H1 (cell line): ENCODE data around the gene DUSP3. TPM values are rescaled to one million over a fixed set of nuclear protein-coding genes. Genes with fewer than 3 reads are reported as not detected.

Experiments used
- CTCF ChIA-PET: fragments of 300-600 bp; sonication (Branson Sonifier 250); formaldehyde crosslinking; loops from one replicate; lab custom pipeline; 2021; ENCODE audit not compliant: partially characterized antibody; lab: Charles Lee
- POLR2A ChIA-PET: fragments of 300-600 bp; sonication (Branson Sonifier 250); formaldehyde crosslinking; loops from one replicate; lab custom pipeline; 2021; ENCODE audit warnings: inconsistent platforms; ENCODE audit not compliant: partially characterized antibody; lab: Charles Lee
- DNase-seq, 2 experiments: peaks; one replicate each; pipeline versions ENCODE4 v3.0.0 to v3.0.0-alpha.2; 2010 to 2022; ENCODE audit warnings: low spot score in 2 of 2, low read depth in 1 of 2, mixed read lengths in 1 of 2
- FAIRE-seq: peaks from 2 replicates; lab custom pipeline; 2011; peaks lifted over from hg19 to GRCh38; lab: Jason Lieb, UNC
- H2AFZ ChIP-seq: 2 replicates; pipeline ENCODE4 v1.8.1; 2012; ENCODE audit warnings: low read length, inconsistent platforms
- H2AK5ac ChIP-seq: 2 replicates; pipeline ENCODE4 v1.6.1; 2013; ENCODE audit warnings: low read depth, low read length
- H2BK120ac ChIP-seq: replicated peaks from 2 replicates; pipeline ENCODE3; 2013; ENCODE audit warnings: low read depth, low read length, inconsistent platforms
- H2BK12ac ChIP-seq: 2 replicates; pipeline ENCODE4 v1.6.1; 2013; ENCODE audit warnings: low read depth, low read length
- H2BK15ac ChIP-seq: 2 replicates; pipeline ENCODE4 v1.6.1; 2013; ENCODE audit warnings: low read length
- H2BK20ac ChIP-seq: 2 replicates; pipeline ENCODE4 v1.6.1; 2013; ENCODE audit warnings: low read length
- H2BK5ac ChIP-seq: 2 replicates; pipeline ENCODE4 v1.6.1; 2013; ENCODE audit warnings: low read depth, low read length
- H3K14ac ChIP-seq: 2 replicates; pipeline ENCODE4 v1.6.1; 2013; ENCODE audit warnings: inconsistent platforms; ENCODE audit not compliant: insufficient read length
- H3K18ac ChIP-seq: 2 replicates; pipeline ENCODE4 v1.6.1; 2013; ENCODE audit warnings: low read length; ENCODE audit errors: extremely low read depth
- H3K23ac ChIP-seq: 2 replicates; pipeline ENCODE4 v1.6.1; 2013; ENCODE audit warnings: inconsistent platforms; ENCODE audit not compliant: insufficient read length
- H3K23me2 ChIP-seq: 2 replicates; pipeline ENCODE4 v1.6.1; 2013; ENCODE audit warnings: low read depth, low read length
- H3K27ac ChIP-seq: 2 replicates; pipeline ENCODE4 v1.6.1; 2011; ENCODE audit warnings: low read depth, low read length, inconsistent platforms
- H3K27me3 ChIP-seq, 4 experiments: replicated peaks in 1 of 4; 1 replicate in 1 of 4; 2 replicates in 3 of 4; pipeline versions ENCODE4 v1.6.1 to v1.8.1; 2011 to 2013; ENCODE audit warnings: low read length in 3 of 4, mild to moderate bottlenecking in 3 of 4, inconsistent platforms in 2 of 4, mixed read lengths in 2 of 4, moderate library complexity in 1 of 4; ENCODE audit not compliant: control insufficient read depth in 3 of 4, insufficient read depth in 3 of 4; ENCODE audit errors: extremely low read depth in 1 of 4
- H3K36me3 ChIP-seq, 4 experiments: 2 replicates each; pipeline versions ENCODE4 v1.6.1 to v1.8.1; 2011 to 2013; ENCODE audit warnings: mild to moderate bottlenecking in 4 of 4, low read length in 3 of 4, moderate library complexity in 2 of 4, control low read depth in 1 of 4, inconsistent platforms in 1 of 4; ENCODE audit not compliant: insufficient read depth in 4 of 4, control insufficient read depth in 2 of 4
- H3K4ac ChIP-seq: replicated peaks from 2 replicates; pipeline ENCODE3; 2013; ENCODE audit warnings: low read length, low read depth, mixed read lengths, inconsistent platforms; ENCODE audit not compliant: insufficient read length
- H3K4me1 ChIP-seq, 4 experiments: replicated peaks in 1 of 4; 1 replicate in 1 of 4; 2 replicates in 3 of 4; pipeline versions ENCODE4 v1.6.1 to v1.8.1; 2011 to 2013; ENCODE audit warnings: low read length in 3 of 4, inconsistent platforms in 2 of 4, mixed read lengths in 1 of 4; ENCODE audit not compliant: insufficient read depth in 4 of 4, control insufficient read depth in 3 of 4
- H3K4me2 ChIP-seq, 2 experiments: 2 replicates each; pipeline versions ENCODE4 v1.6.1 to v1.8.1; 2011 to 2013; ENCODE audit warnings: low read depth in 2 of 2, low read length in 2 of 2, control low read depth in 1 of 2, inconsistent platforms in 1 of 2, mild to moderate bottlenecking in 1 of 2; ENCODE audit not compliant: insufficient read depth in 1 of 2
- H3K4me3 ChIP-seq, 4 experiments: fragments of 200-600, 300-600 bp in 1 of 4; sonication (generic), shearing (Covaris generic), sonication (Bioruptor Twin) in 1 of 4; 2 replicates each; pipeline versions ENCODE4 v1.5.1 to v1.8.1; 2011 to 2016; ENCODE audit warnings: low read length in 4 of 4, low read depth in 3 of 4, control low read depth in 2 of 4, inconsistent platforms in 2 of 4, mild to moderate bottlenecking in 2 of 4, mixed read lengths in 1 of 4, moderate library complexity in 1 of 4; ENCODE audit not compliant: insufficient read depth in 2 of 4; ENCODE audit errors: extremely low read depth in 1 of 4
- H3K56ac ChIP-seq: replicated peaks from 2 replicates; pipeline ENCODE3; 2013; ENCODE audit warnings: low read depth, mild to moderate bottlenecking, mixed read lengths, low read length, inconsistent platforms; ENCODE audit not compliant: insufficient read length
- H3K79me1 ChIP-seq: 2 replicates; pipeline ENCODE4 v1.6.1; 2013; ENCODE audit warnings: low read depth, low read length, control low read depth
- H3K79me2 ChIP-seq, 2 experiments: 2 replicates each; pipeline versions ENCODE4 v1.6.1 to v1.8.1; 2012 to 2013; ENCODE audit warnings: low read length in 2 of 2, mild to moderate bottlenecking in 2 of 2, inconsistent platforms in 1 of 2; ENCODE audit not compliant: insufficient read depth in 2 of 2, control insufficient read depth in 1 of 2
- H3K9ac ChIP-seq, 4 experiments: replicated peaks in 1 of 4; 1 replicate in 1 of 4; 2 replicates in 3 of 4; pipeline versions ENCODE4 v1.6.1 to v1.8.1; 2011 to 2013; ENCODE audit warnings: low read depth in 3 of 4, low read length in 3 of 4, control low read depth in 2 of 4, mild to moderate bottlenecking in 2 of 4, moderate library complexity in 2 of 4, inconsistent platforms in 1 of 4; ENCODE audit errors: extremely low read depth in 1 of 4
- H3K9me3 ChIP-seq, 2 experiments: 2 replicates each; pipeline versions ENCODE4 v1.6.1 to v1.8.1; 2012 to 2013; ENCODE audit warnings: mild to moderate bottlenecking in 2 of 2, moderate library complexity in 2 of 2, control low read depth in 1 of 2, inconsistent platforms in 1 of 2, low read depth in 1 of 2, low read length in 1 of 2, mixed read lengths in 1 of 2; ENCODE audit not compliant: insufficient read depth in 2 of 2
- H4K20me1 ChIP-seq, 2 experiments: replicated peaks in 1 of 2; 2 replicates each; pipeline versions ENCODE3 to v1.8.1; 2011 to 2013; ENCODE audit warnings: inconsistent platforms in 2 of 2, low read length in 2 of 2, mild to moderate bottlenecking in 1 of 2; ENCODE audit not compliant: insufficient read depth in 2 of 2, control insufficient read depth in 1 of 2
- H4K5ac ChIP-seq: 2 replicates; pipeline ENCODE4 v1.6.1; 2013; ENCODE audit warnings: low read length, low read depth, mixed read lengths, inconsistent platforms; ENCODE audit not compliant: insufficient read length
- H4K8ac ChIP-seq: 2 replicates; pipeline ENCODE4 v1.8.0; 2013; ENCODE audit warnings: mild to moderate bottlenecking, moderate library complexity, low read length, inconsistent platforms; ENCODE audit not compliant: insufficient read depth; ENCODE audit errors: extremely low read depth
- H4K91ac ChIP-seq: replicated peaks from 2 replicates; pipeline ENCODE3; 2013; ENCODE audit warnings: low read length, mixed read lengths, inconsistent platforms; ENCODE audit not compliant: insufficient read length
- ATF3 ChIP-seq: IDR thresholded peaks from 2 replicates; pipeline ENCODE4 v1.6.1; 2011; ENCODE audit warnings: low read depth, mild to moderate bottlenecking, low read length; ENCODE audit not compliant: insufficient read depth
- CEBPB ChIP-seq: IDR thresholded peaks from 2 replicates; pipeline ENCODE4 v1.6.1; 2012; ENCODE audit warnings: low read depth, low read length
- CHD1 ChIP-seq: IDR thresholded peaks from 2 replicates; pipeline ENCODE4 v1.6.1; 2012; ENCODE audit warnings: low read depth, low read length, improper control_type of control experiment
- CHD2 ChIP-seq: IDR thresholded peaks from 2 replicates; pipeline ENCODE4 v1.6.1; 2012; ENCODE audit warnings: low read length, improper control_type of control experiment
- SP2 ChIP-seq: IDR thresholded peaks from 2 replicates; pipeline ENCODE4 v1.6.1; 2012; ENCODE audit warnings: mild to moderate bottlenecking, low read length, inconsistent platforms
- TEAD4 ChIP-seq: IDR thresholded peaks from 2 replicates; pipeline ENCODE4 v1.6.1; 2012; ENCODE audit warnings: low read depth, low read length, inconsistent platforms, mixed read lengths
- YY1 ChIP-seq: IDR thresholded peaks from 2 replicates; pipeline ENCODE4 v1.6.1; 2011; ENCODE audit warnings: low read depth, mild to moderate bottlenecking, low read length
- WGBS, 2 experiments: shearing (Covaris generic) in 1 of 2; methylation state at CpG; one replicate each; pipeline versions ENCODE4 v1.1.6 to v1.1.7; 2013 to 2015; ENCODE audit warnings: low lambda C conversion rate in 2 of 2, mixed read lengths in 2 of 2, inconsistent platforms in 1 of 2, low coverage in 1 of 2, missing lambda C conversion rate in 1 of 2; ENCODE audit not compliant: insufficient replicate concordance in 2 of 2, insufficient coverage in 1 of 2, insufficient read length in 1 of 2; ENCODE audit errors: extremely low coverage in 1 of 2, missing lambda C conversion rate in 1 of 2; 5-methylcytosine and 5-hydroxymethylcytosine counted together
- polyA plus RNA-seq, 7 experiments: library from polyadenylated mRNA; depleted of rRNA in 3 of 7; stranded (reverse) in 5 of 7; unstranded in 2 of 7; fragments of >200 nt in 5 of 7; fragments of 200-250 nt in 2 of 7; gene quantifications; 1 replicate in 5 of 7; 2 replicates in 1 of 7; 4 replicates in 1 of 7; pipeline versions ENCODE4 v1.2.1 to v1.2.3, GENCODE V29; 2011 to 2013; ENCODE audit warnings: missing spikeins in 2 of 7, mixed read lengths in 2 of 7
- total RNA-seq: library from RNA; stranded (reverse); fragmentation: NEBNext Ultra II Directional; extraction: Animal tissue kit (Norgen Biotek cat#: 25700); gene quantifications from 2 replicates; pipeline ENCODE4 v1.2.1, GENCODE V29; 2021
- TF ChIP-seq, protein P1 (sequence below): IDR thresholded peaks from 2 replicates; pipeline ENCODE4 v1.6.1; 2012; ENCODE audit warnings: inconsistent platforms

Gene DUSP3
- total and polyA plus RNA-seq, 2 of the 8 experiments (the other 6 are each of a cell fraction or from before 2014, with no cell fraction given) = 15.1 to 21.2 TPM

GRCh38 chr17:43803758-43804157 lies 25.0 kb upstream of the DUSP3 start:
- no peak overlapping the region for H2AFZ ChIP-seq
- H2AK5ac ChIP-seq = no peak overlapping the region
- H3K4me1 ChIP-seq = peaks cover 0 to 17% (median 7%) of the 10 kb centered on the region in 4 experiments; a peak in 5 of 7 replicates
- no peak overlapping the region for H3K27ac ChIP-seq
- peaks cover 0 to 2% (median 0%) of the 10 kb centered on the region in 4 experiments; a peak in 1 of 8 replicates for H3K36me3 ChIP-seq
- H4K91ac ChIP-seq = no peak overlapping the region
- no peak overlapping the region; the same call in 1 of the 2 replicates for H2BK15ac ChIP-seq
- peak overlapping the region; percentile 3 to 54 for H3K4me2 ChIP-seq
- H3K9me3 ChIP-seq = peaks cover 0 to 4% of the 10 kb centered on the region in 2 experiments; a peak in 1 of 4 replicates
- H3K18ac ChIP-seq = 0 out of 2 replicates have a peak overlapping the region, but pooled peaks have one; percentile 11
- no peak overlapping the region for H4K8ac ChIP-seq
- ChIA-PET CTCF (interaction anchor here (0.6 to 1.4 kb wide), 8 partner anchors 12 to 109 kb away, joined by 3 to 5 read pairs (median 4); partner anchors contain the start of gene CD300LG), POLR2A (interaction anchor here (0.8 to 1.3 kb wide), 5 partner anchors 10 to 28 kb away, joined by 3 to 5 read pairs (median 3); no protein-coding TSS in a partner anchor)
- no peak overlapping the region for H3K23ac ChIP-seq
- no peak overlapping the region for H4K5ac ChIP-seq
- FAIRE-seq = no peak
- H3K79me1 ChIP-seq = no peaks in the 10 kb centered on the region
- H3K79me2 ChIP-seq = no peaks in the 10 kb centered on the region
- peak overlapping the region in 1 of 4 experiments; percentile 13; a peak in 1 of 8 replicates for H3K4me3 ChIP-seq
- no peaks in the 10 kb centered on the region for H4K20me1 ChIP-seq
- no peak overlapping the region for H3K56ac ChIP-seq
- peak overlapping the region; percentile 11; the same call in 1 of the 2 replicates for H2BK12ac ChIP-seq
- H3K23me2 ChIP-seq = no peaks in the 10 kb centered on the region
- DNase-seq = no peak
- H3K14ac ChIP-seq = no peak overlapping the region
- H2BK5ac ChIP-seq = peak overlapping the region; percentile 72; the same call in 1 of the 2 replicates
- H3K4ac ChIP-seq = no peak overlapping the region
- H3K27me3 ChIP-seq = no peaks in the 10 kb centered on the region
- 56% methylated on average over 4 of the region's 4 CpGs; no CpG with 5 or more reads in 1 of the 2 experiments for WGBS, 2 experiments
- H2BK120ac ChIP-seq = no peak overlapping the region
- TF ChIP-seq, protein P1, sequence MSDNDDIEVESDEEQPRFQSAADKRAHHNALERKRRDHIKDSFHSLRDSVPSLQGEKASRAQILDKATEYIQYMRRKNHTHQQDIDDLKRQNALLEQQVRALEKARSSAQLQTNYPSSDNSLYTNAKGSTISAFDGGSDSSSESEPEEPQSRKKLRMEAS = peak; percentile 39; the same call in 1 of the 2 replicates
- TF ChIP-seq CEBPB (peak; percentile 76), CHD2 (no peak), ATF3 (peak; percentile 58; the same call in 1 of the 2 replicates), TEAD4 (peak; percentile 81), YY1 (0 out of 2 replicates have a peak, but pooled peaks have one; percentile 8), SP2 (no peak), CHD1 (no peak)
- no peak overlapping the region for H3K9ac ChIP-seq
- 0 out of 2 replicates have a peak overlapping the region, but pooled peaks have one; percentile 43 for H2BK20ac ChIP-seq
